ENCODE data around the gene GLI3.
A peak's percentile ranks its signal among the peaks of the same experiment; 100 is the strongest.

The GLI3 gene

GRCh38 chr7:41971640-41972187, 265.3 kb downstream of the GLI3 start:
- no peak for DNase-seq (ENCODE audit: low spot score)

- no peak for DNase-seq (ENCODE audit: low spot score)
Measured at GRCh38 chr7:41970941-41971340, 266.1 kb downstream of the GLI3 start.

- DNase-seq (ENCODE audit: low spot score), result peak; percentile 35
Measured at GRCh38 chr7:41969561-41970105, 267.4 kb downstream of the GLI3 start.

- peak; percentile 78 for DNase-seq (ENCODE audit: low spot score)
Measured at GRCh38 chr7:41967156-41967555, 269.9 kb downstream of the GLI3 start.

- DNase-seq (ENCODE audit: low spot score), result no peak
Measured at GRCh38 chr7:41965951-41966505, 271.0 kb downstream of the GLI3 start.

- no peak for DNase-seq (ENCODE audit: low spot score)
Measured at GRCh38 chr7:41964849-41965745, 271.9 kb downstream of the GLI3 start.

- no peak for DNase-seq (ENCODE audit: low spot score)
Measured at GRCh38 chr7:41964183-41964753, 272.7 kb downstream of the GLI3 start.

- DNase-seq (ENCODE audit: low spot score), result peak; percentile 33
Measured at GRCh38 chr7:41956705-41957104, 280.3 kb downstream of the GLI3 start.

- peak; percentile 99 for DNase-seq (ENCODE audit: low spot score)
Measured at GRCh38 chr7:41955893-41956675, 280.9 kb downstream of the GLI3 start.

- DNase-seq (ENCODE audit: low spot score), result peak; percentile 22
Measured at GRCh38 chr7:41955451-41955850, 281.6 kb downstream of the GLI3 start.

- no peak for DNase-seq (ENCODE audit: low spot score)
Measured at GRCh38 chr7:41954976-41955375, 282.0 kb downstream of the GLI3 start.

- DNase-seq (ENCODE audit: low spot score), result no peak
Measured at GRCh38 chr7:41948503-41948902, 288.5 kb downstream of the GLI3 start.

- DNase-seq (ENCODE audit: low spot score), result peak; percentile 89
Measured at GRCh38 chr7:41943094-41943577, 293.9 kb downstream of the GLI3 start.

- DNase-seq (ENCODE audit: low spot score), result no peak
Measured at GRCh38 chr7:41942468-41943093, 294.4 kb downstream of the GLI3 start.

GRCh38 chr7:41940760-41941343, 296.2 kb downstream of the GLI3 start:
- DNase-seq (ENCODE audit: low spot score), result peak; percentile 82

- DNase-seq (ENCODE audit: low spot score), result no peak
Measured at GRCh38 chr7:41938371-41938770, 298.6 kb downstream of the GLI3 start.

- DNase-seq (ENCODE audit: low spot score), result no peak
Measured at GRCh38 chr7:41933427-41933826, 303.6 kb downstream of the GLI3 start.

GRCh38 chr7:41931263-41931646, 305.8 kb downstream of the GLI3 start:
- DNase-seq (ENCODE audit: low spot score), result no peak

- no peak for DNase-seq (ENCODE audit: low spot score)
Measured at GRCh38 chr7:41930538-41931262, 306.3 kb downstream of the GLI3 start.

- DNase-seq (ENCODE audit: low spot score), result no peak
Measured at GRCh38 chr7:41928781-41929180, 308.2 kb downstream of the GLI3 start.

All from AG20443 (cell line).